HEK293 (cell line): ENCODE results near the gene EVX1.

Experiments
- CTCF ChIA-PET: fragments of 350-600 bp; formaldehyde crosslinking; extraction: SDS; loops from one replicate; lab custom pipeline; 2021; ENCODE audit warnings: antibody characterized with exemption; lab: Yijun Ruan, JAX
- POLR2A ChIA-PET: fragments of 300-600 bp; formaldehyde crosslinking; extraction: SDS; loops from one replicate; lab custom pipeline; 2020; ENCODE audit warnings: antibody characterized with exemption, inconsistent platforms; lab: Yijun Ruan, JAX
- H3K27ac ChIP-seq: fragments of 200-500 bp; sonication (Bioruptor generic); 2 replicates; pipeline ENCODE4 v1.5.1; 2014; ENCODE audit warnings: low read depth, low read length, control low read depth, inconsistent platforms; ENCODE audit errors: extremely low read depth
- H3K36me3 ChIP-seq, 2 experiments: fragments of 200-500 bp in 1 of 2; sonication (Bioruptor generic) in 1 of 2; 1 replicate in 1 of 2; 2 replicates in 1 of 2; pipeline ENCODE4 v1.5.1; 2014 to 2017; ENCODE audit warnings: inconsistent platforms in 2 of 2, low read length in 2 of 2; ENCODE audit not compliant: control insufficient read depth in 2 of 2, insufficient read depth in 1 of 2
- H3K4me1 ChIP-seq: fragments of 200-500 bp; sonication (Bioruptor generic); 2 replicates; pipeline ENCODE4 v1.5.1; 2014; ENCODE audit warnings: mild to moderate bottlenecking, low read length, inconsistent platforms; ENCODE audit not compliant: control insufficient read depth, insufficient read depth
- H3K4me3 ChIP-seq: 2 replicates; pipeline ENCODE4 v1.5.1; 2011; ENCODE audit warnings: low read depth, mild to moderate bottlenecking, control low read depth, low read length, moderate library complexity
- H3K9me3 ChIP-seq: fragments of 200-500 bp; sonication (Bioruptor generic); 2 replicates; pipeline ENCODE4 v1.5.1; 2014; ENCODE audit warnings: low read depth, low read length, inconsistent platforms; ENCODE audit not compliant: control insufficient read depth, insufficient read depth
- AEBP2 ChIP-seq: fragments of 450-650 bp; formaldehyde crosslinking; IDR thresholded peaks from 2 replicates; pipeline ENCODE4 v1.5.1; 2016; ENCODE audit warnings: missing biosample characterization, missing genetic modification characterization, borderline replicate concordance
- BCL11B ChIP-seq: fragments of 450-650 bp; formaldehyde crosslinking; IDR thresholded peaks from 2 replicates; pipeline ENCODE4 v1.5.1; 2016; ENCODE audit warnings: low read depth, missing biosample characterization, missing genetic modification characterization
- FEZF1 ChIP-seq: fragments of 450-650 bp; formaldehyde crosslinking; IDR thresholded peaks from 2 replicates; pipeline ENCODE4 v1.5.1; 2016; ENCODE audit warnings: missing biosample characterization, missing genetic modification characterization
- KLF1 ChIP-seq: fragments of 450-650 bp; formaldehyde crosslinking; IDR thresholded peaks from 2 replicates; pipeline ENCODE4 v1.5.1; 2016; ENCODE audit warnings: missing biosample characterization, missing genetic modification characterization
- PATZ1 ChIP-seq: fragments of 450-650 bp; formaldehyde crosslinking; IDR thresholded peaks from 2 replicates; pipeline ENCODE4 v1.5.1; 2016; ENCODE audit warnings: missing biosample characterization, missing genetic modification characterization
- PRDM6 ChIP-seq: fragments of 450-650 bp; formaldehyde crosslinking; IDR thresholded peaks from 2 replicates; pipeline ENCODE4 v1.5.1; 2017; ENCODE audit warnings: missing biosample characterization, missing genetic modification characterization
- TRIM28 ChIP-seq: IDR thresholded peaks from 2 replicates; pipeline ENCODE4 v1.6.1; 2011; ENCODE audit warnings: low read length, control low read depth, borderline replicate concordance
- ZBTB7A ChIP-seq: fragments of 450-650 bp; formaldehyde crosslinking; IDR thresholded peaks from 2 replicates; pipeline ENCODE4 v1.5.1; 2016; ENCODE audit warnings: low read depth, missing biosample characterization, missing genetic modification characterization
- ZNF16 ChIP-seq: fragments of 450-650 bp; formaldehyde crosslinking; IDR thresholded peaks from 2 replicates; pipeline ENCODE4 v1.5.1; 2016; ENCODE audit warnings: low read depth, missing biosample characterization, missing genetic modification characterization
- ZNF280D ChIP-seq: fragments of 450-650 bp; formaldehyde crosslinking; IDR thresholded peaks from 2 replicates; pipeline ENCODE4 v1.5.1; 2016; ENCODE audit warnings: missing biosample characterization, missing genetic modification characterization
- ZNF48 ChIP-seq: fragments of 450-650 bp; formaldehyde crosslinking; IDR thresholded peaks from 2 replicates; pipeline ENCODE4 v1.5.1; 2016; ENCODE audit warnings: missing biosample characterization, missing genetic modification characterization
- ZNF488 ChIP-seq: fragments of 450-650 bp; formaldehyde crosslinking; IDR thresholded peaks from 2 replicates; pipeline ENCODE4 v1.5.1; 2016; ENCODE audit warnings: missing biosample characterization, missing genetic modification characterization
- ZNF548 ChIP-seq: fragments of 450-650 bp; formaldehyde crosslinking; IDR thresholded peaks from 2 replicates; pipeline ENCODE4 v1.5.1; 2016; ENCODE audit warnings: missing biosample characterization, missing genetic modification characterization
- ZNF701 ChIP-seq: fragments of 450-650 bp; formaldehyde crosslinking; IDR thresholded peaks from 2 replicates; pipeline ENCODE4 v1.5.1; 2016; ENCODE audit warnings: missing biosample characterization, missing genetic modification characterization
- ZSCAN18 ChIP-seq: fragments of 450-650 bp; formaldehyde crosslinking; IDR thresholded peaks from 2 replicates; pipeline ENCODE4 v1.5.1; 2016; ENCODE audit warnings: missing biosample characterization, missing genetic modification characterization

The EVX1 gene

GRCh38 chr7:27245124-27245797 is 2.7 kb downstream of the EVX1 start:
- POLR2A ChIA-PET = no interaction called here
- TF ChIP-seq KLF1 (tag by site-specific recombination) (no peak), ZNF701 (tag by site-specific recombination) (no peak), ZNF280D (tag by site-specific recombination) (no peak), ZNF48 (tag by site-specific recombination) (no peak), TRIM28 (no peak), AEBP2 (tag by site-specific recombination) (no peak), ZNF488 (tag by site-specific recombination) (no peak), ZNF548 (tag by site-specific recombination) (no peak), ZBTB7A (no peak), ZSCAN18 (tag by site-specific recombination) (no peak), FEZF1 (tag by site-specific recombination) (no peak), BCL11B (tag by site-specific recombination) (no peak), PRDM6 (tag by site-specific recombination) (no peak), ZNF16 (tag by site-specific recombination) (no peak), PATZ1 (no peak)
- H3K9me3 ChIP-seq = no peaks in the 10 kb centered on the region

More at GRCh38 chr7:27245124-27245797, 2.7 kb downstream of the EVX1 start:
- no peak overlapping the region for H3K27ac ChIP-seq
- no peak overlapping the region for H3K4me3 ChIP-seq
- CTCF ChIA-PET = no interaction called here
- H3K36me3 ChIP-seq = no peaks in the 10 kb centered on the region
- no peaks in the 10 kb centered on the region; the same call in 1 of the 2 replicates for H3K4me1 ChIP-seq
